ENCODE measurements around the gene ROBO1.
"Not testable (repeated sequence)": the region's sequence is repeated elsewhere in the genome, so short reads cannot be mapped to it uniquely, and the experiment has no call there.

The ROBO1 gene

DNA sequence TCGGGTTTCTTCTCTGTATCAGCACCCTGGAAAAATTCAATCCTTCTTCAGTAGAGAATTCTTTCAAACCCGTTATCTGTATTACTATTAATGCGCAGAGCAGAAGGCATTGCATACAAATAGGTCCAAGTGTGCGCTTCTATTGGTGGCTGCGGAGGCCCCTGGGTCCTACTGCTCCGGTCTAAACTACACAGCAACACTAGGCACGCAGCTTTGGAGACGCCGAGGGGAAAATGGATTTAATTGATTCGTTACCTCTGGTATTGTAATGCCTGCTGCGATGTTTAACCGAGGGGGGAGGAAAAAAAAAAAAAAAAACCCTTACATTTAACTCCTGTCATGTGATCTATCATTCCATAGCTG is at the start of gene ROBO1:
TSS of gene ROBO1 (minus strand) at position 94 of the 363 bp plus-strand sequence.
- no peak for DNase-seq

GRCh38 chr3:79817224-79817623 is 49.4 kb upstream of the ROBO1 start:
- DNase-seq = no peak

DNA sequence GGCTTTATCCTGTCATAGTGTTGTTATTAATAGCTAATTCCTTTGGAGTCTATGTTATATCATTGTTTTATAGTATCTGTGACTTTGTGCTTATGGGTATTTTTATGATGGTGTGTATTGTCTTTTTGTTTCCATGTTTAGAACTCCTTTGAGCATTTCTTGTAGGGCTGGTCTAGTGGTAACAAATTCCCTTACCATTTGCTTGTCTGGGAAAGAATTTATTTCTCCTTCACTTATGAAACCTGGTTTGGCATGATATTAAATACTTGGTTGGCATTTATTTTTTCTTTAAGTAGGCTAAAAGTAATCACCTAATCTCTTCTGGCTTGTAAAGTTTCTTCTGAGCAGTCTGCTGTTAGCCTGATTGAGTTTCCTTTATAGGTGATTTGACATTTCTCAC is 47.7 kb upstream of the ROBO1 start:
- DNase-seq = no peak

DNA sequence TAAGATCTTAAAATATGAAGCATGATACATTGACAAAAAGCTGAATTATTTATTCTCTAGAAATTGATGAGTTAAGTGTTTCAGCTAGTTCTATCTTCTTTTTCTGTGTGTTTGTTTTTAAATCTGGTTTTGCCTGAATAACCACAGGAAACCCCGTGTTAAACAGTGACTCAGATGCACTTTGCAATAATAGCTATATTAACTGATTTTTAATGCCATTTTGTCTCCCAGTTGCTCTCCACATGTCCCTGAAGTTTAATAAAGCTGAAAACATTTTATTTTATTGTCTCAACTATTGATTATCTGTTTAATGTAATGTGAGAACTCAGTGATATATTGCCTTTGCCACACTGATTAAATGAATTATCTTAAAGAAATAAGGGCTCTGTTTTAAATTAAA is 42.8 kb upstream of the ROBO1 start:
- DNase-seq = no peak

- DNase-seq = no peak
Observed at GRCh38 chr3:79810092-79810491, 42.3 kb upstream of the ROBO1 start.

GRCh38 chr3:79809106-79809505 is 41.3 kb upstream of the ROBO1 start:
- DNase-seq = no peak

- no peak for DNase-seq
Observed at GRCh38 chr3:79808515-79808914, 40.7 kb upstream of the ROBO1 start.

GRCh38 chr3:79790177-79790576 is 22.4 kb upstream of the ROBO1 start:
- DNase-seq = not testable (repeated sequence)

GRCh38 chr3:79773291-79773690 is 5.5 kb upstream of the ROBO1 start:
- no peak for DNase-seq

DNA sequence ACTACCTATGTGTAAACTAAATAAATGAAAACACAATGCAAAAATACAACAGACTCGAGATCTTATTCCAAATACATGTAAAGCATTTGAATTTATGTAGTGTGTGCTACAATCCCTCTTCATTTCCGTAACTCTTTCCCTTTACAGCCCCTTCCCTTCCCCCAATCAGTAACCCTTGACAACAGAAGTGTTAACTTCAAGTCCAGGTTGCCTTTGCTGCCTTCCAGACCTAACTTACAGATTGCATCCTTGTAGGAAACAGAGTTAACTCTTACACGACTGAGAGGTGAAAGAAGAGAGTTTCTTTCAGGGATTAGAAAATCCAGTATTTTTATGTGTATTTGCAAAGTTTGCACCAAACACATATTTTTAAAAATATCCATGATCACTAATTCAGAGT is 1.4 kb upstream of the ROBO1 start:
- no peak for DNase-seq

DNA sequence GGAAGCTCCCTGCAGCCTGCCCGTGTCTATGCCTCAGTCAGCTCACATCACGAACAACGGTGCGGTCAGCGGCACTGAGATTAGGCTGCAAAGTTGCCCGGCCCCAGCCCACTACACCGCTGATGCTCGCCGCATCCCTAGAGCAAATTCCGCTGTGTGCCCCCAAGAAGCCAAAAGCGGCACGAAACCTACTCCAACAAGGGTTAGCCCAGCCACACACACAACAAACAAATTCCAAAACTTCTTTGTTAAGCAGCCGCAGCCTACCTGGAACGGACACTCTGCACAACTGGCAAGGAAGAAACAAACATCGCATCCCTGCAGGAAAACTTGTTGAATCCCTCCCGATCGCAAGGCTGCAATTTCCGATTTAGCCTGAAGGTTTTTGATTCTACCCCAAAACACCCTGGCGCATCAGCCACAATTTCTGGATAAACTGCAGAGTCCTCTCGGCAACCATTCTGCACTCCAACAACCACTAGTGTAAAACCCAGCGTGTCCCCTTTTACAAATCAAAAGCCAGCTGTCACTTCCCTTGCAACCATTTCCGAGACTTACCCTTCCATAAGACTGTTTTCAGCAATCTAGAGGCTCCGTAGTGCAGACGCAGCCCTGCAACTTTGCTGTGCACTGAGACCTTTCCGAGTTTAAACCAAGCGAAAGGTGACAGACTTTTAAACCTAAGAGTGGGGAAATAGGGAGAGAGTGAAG is 449 bp downstream of the ROBO1 start:
- no peak for DNase-seq

- DNase-seq = no peak
Observed at GRCh38 chr3:79766496-79767193, 1.2 kb downstream of the ROBO1 start.

- no peak for DNase-seq
Observed at GRCh38 chr3:79765911-79766310, 1.9 kb downstream of the ROBO1 start.

DNA sequence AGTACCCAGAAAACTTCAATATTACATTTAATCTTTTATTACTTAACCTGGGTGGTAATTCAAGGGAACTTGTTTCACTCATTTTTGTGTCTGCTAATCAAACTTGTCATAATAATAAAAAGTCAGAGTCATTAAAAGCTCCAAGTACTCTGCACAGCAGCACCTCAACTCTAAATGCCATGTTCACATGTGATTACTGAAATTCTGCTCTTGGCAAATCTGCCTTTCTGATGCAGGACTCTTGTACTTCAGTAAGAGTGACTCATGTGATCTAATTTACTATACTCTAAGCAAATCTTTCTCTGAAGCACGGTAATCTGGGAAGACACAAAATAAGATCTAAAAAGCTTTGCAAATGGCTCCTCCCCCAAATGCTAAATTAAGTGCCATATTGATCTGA is 6.4 kb downstream of the ROBO1 start:
- no peak for DNase-seq

GRCh38 chr3:79751703-79752102 is 16.1 kb downstream of the ROBO1 start:
- no peak for DNase-seq

- DNase-seq = no peak
Observed at GRCh38 chr3:79737530-79737929, 30.3 kb downstream of the ROBO1 start.

- DNase-seq = no peak
Observed at GRCh38 chr3:79729096-79729495, 38.7 kb downstream of the ROBO1 start.

DNA sequence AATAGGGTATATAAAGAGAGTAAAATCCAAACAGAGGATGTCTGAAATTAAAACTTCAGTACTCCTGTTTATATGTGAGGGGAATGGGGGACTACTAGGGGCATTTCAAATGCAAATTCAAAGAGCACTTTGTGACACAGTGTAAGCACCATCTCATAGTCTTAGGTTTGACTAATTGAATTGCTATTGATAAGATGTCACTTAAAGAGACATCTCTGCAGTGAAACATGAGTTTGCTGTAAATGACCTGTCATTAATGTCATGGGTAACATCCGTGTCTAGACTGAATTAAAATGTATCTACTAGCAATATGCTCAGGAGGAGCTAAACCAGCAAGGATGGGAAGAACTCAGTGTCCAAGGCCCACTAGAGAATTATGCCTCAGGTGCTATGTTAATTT is 41.0 kb downstream of the ROBO1 start:
- no peak for DNase-seq

DNA sequence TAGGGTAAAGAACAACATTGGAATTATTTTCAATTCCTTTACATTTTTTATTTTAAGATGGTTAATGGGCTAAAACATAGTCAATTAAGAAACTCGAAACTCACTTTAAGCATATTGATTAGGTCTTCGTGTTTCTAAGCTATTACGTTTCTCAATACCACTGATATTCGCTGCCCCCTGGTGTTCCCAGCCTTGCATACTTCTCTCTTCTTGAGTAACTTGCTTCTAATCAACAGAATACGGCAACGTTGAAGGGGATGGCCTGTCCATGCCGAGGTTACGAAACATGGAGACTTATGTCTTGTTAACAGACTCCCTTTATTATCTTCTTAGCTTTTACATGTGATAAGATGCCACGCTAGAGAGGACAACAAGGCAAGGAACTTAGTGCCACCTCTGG is 43.6 kb downstream of the ROBO1 start:
- DNase-seq = no peak

- no peak for DNase-seq
Observed at GRCh38 chr3:79690072-79690471, 77.7 kb downstream of the ROBO1 start.

DNA sequence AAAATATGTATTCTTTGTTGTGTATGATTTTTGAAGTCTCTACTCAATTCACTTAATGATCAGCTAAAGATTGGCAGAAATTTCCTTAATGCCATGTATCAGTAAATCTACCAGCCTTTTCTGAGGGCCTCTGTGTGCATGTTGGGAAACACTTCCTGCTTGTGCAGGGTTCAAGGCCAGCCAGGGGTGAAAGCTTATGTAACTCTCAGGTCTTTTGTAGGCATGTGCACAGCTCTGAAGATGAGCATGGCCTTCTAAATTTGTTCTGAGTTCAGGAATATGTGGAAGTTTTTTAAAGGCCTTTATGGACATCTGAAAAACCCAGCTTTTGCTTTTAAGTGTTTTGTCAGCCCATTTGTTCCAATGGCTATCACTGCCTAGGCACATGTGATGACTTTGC is 82.7 kb downstream of the ROBO1 start:
- DNase-seq = no peak

DNA sequence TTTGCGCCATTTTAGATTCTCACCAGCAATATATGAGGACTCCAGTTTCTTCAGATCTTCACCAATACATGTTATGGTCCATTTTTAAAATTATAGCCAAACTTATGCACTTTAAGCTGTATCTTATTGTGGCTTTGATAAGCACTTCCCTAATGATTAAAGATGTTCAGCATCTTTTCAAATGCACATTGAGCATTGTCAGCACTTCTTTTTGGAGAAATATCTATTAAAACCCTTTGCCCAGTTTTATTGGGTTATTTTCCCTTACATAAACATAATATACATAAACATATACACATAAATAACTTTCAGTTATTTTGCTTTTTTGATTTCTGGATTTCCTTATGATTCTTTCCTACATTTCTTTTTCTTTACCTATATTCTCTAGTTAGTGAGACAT is 83.8 kb downstream of the ROBO1 start:
- no peak for DNase-seq

DNA sequence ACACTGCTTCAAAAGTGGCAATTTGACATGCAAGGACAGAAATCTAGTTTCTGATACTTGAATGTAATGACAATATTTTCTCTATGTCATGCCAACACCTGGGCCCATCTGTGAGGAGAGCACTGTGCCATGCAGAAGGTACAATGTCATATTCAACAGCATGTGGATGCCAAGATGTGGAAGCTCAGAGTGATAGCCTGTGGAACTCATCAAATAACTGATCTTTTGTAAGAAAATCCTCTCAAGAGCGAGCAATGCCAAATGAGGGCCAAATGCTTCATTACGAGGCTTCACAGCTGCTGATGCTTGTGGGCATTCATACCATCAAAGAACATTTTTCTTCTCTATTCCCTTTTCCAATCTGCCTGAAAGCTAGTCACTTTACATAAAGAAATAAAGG is 95.1 kb downstream of the ROBO1 start:
- DNase-seq = no peak

- no peak for DNase-seq
Observed at GRCh38 chr3:79672075-79672474, 95.7 kb downstream of the ROBO1 start.

- no peak for DNase-seq
Observed at GRCh38 chr3:79670178-79670577, 97.6 kb downstream of the ROBO1 start.
